H9 (cell line): Measurements from ENCODE around the gene CCDC57. TPM values are rescaled to one million over a fixed set of nuclear protein-coding genes. Genes with fewer than 3 reads are reported as not detected.

Experiments used
- DNase-seq: peaks from one replicate; pipeline ENCODE4 v3.0.0-alpha.2; 2017
- H2AFZ ChIP-seq: one replicate; pipeline ENCODE4 v1.6.1; 2013; ENCODE audit warnings: mild to moderate bottlenecking, low read length, control low read depth, moderate library complexity
- H2AK5ac ChIP-seq: 2 replicates; pipeline ENCODE4 v1.6.1; 2013; ENCODE audit warnings: low read length, control low read depth, mixed read lengths; ENCODE audit not compliant: insufficient read length
- H2BK120ac ChIP-seq: one replicate; pipeline ENCODE4 v1.6.1; 2013; ENCODE audit warnings: low read depth, mild to moderate bottlenecking, low read length, control low read depth, inconsistent platforms; ENCODE audit not compliant: poor library complexity, severe bottlenecking
- H2BK12ac ChIP-seq: 2 replicates; pipeline ENCODE4 v1.6.1; 2013; ENCODE audit warnings: low read length, control low read depth, mixed read lengths, low read depth; ENCODE audit not compliant: insufficient read length
- H2BK15ac ChIP-seq: 2 replicates; pipeline ENCODE4 v1.6.1; 2013; ENCODE audit warnings: low read depth, low read length, control low read depth
- H2BK20ac ChIP-seq: one replicate; pipeline ENCODE4 v1.6.1; 2013; ENCODE audit warnings: low read depth, mild to moderate bottlenecking, low read length, control low read depth, inconsistent platforms; ENCODE audit not compliant: poor library complexity, severe bottlenecking
- H2BK5ac ChIP-seq: 2 replicates; pipeline ENCODE4 v1.6.1; 2013; ENCODE audit warnings: low read length, control low read depth, mixed read lengths; ENCODE audit not compliant: insufficient read length
- H3K14ac ChIP-seq: 2 replicates; pipeline ENCODE4 v1.6.1; 2013; ENCODE audit warnings: low read length, control low read depth; ENCODE audit not compliant: insufficient read depth
- H3K18ac ChIP-seq: 2 replicates; pipeline ENCODE4 v1.6.1; 2013; ENCODE audit warnings: low read depth, mild to moderate bottlenecking, mixed read lengths, low read length, control low read depth; ENCODE audit not compliant: insufficient read length
- H3K23ac ChIP-seq: 2 replicates; pipeline ENCODE4 v1.6.1; 2013; ENCODE audit warnings: low read length, control low read depth, mixed read lengths, low read depth; ENCODE audit not compliant: insufficient read length
- H3K23me2 ChIP-seq: 2 replicates; pipeline ENCODE4 v1.6.1; 2013; ENCODE audit warnings: low read depth, mild to moderate bottlenecking, mixed read lengths, low read length, control low read depth; ENCODE audit not compliant: insufficient read length, poor library complexity, severe bottlenecking
- H3K27ac ChIP-seq: 2 replicates; pipeline ENCODE4 v1.5.1; 2013; ENCODE audit warnings: low read length, control low read depth, mixed read lengths, low read depth; ENCODE audit not compliant: insufficient read length
- H3K27me3 ChIP-seq: 2 replicates; pipeline ENCODE4 v1.6.1; 2013; ENCODE audit warnings: low read length, control low read depth, inconsistent platforms; ENCODE audit not compliant: insufficient read depth
- H3K4ac ChIP-seq: 2 replicates; pipeline ENCODE4 v1.6.1; 2013; ENCODE audit warnings: low read depth, mild to moderate bottlenecking, control low read depth, inconsistent platforms, low read length, moderate library complexity
- H3K4me1 ChIP-seq: 2 replicates; pipeline ENCODE4 v1.6.1; 2013; ENCODE audit warnings: low read length, control low read depth, inconsistent platforms; ENCODE audit not compliant: insufficient read depth
- H3K4me2 ChIP-seq: 2 replicates; pipeline ENCODE4 v1.6.1; 2013; ENCODE audit warnings: low read length, control low read depth, mixed read lengths; ENCODE audit not compliant: insufficient read length, insufficient read depth
- H3K56ac ChIP-seq: 2 replicates; pipeline ENCODE4 v1.6.1; 2013; ENCODE audit warnings: low read depth, mild to moderate bottlenecking, mixed read lengths, low read length, control low read depth; ENCODE audit not compliant: insufficient read length
- H3K79me1 ChIP-seq: 2 replicates; pipeline ENCODE4 v1.6.1; 2013; ENCODE audit warnings: low read depth, mild to moderate bottlenecking, moderate library complexity, low read length, control low read depth, inconsistent platforms; ENCODE audit not compliant: insufficient read depth, poor library complexity, severe bottlenecking
- H3K79me2 ChIP-seq: 2 replicates; pipeline ENCODE4 v1.6.1; 2013; ENCODE audit warnings: low read length, control low read depth, inconsistent platforms; ENCODE audit not compliant: insufficient read depth
- H3K9ac ChIP-seq: 2 replicates; pipeline ENCODE4 v1.6.1; 2013; ENCODE audit warnings: low read length, control low read depth, mixed read lengths; ENCODE audit not compliant: insufficient read length; ENCODE audit errors: extremely low read depth
- H3K9me3 ChIP-seq: one replicate; pipeline ENCODE4 v1.6.1; 2013; ENCODE audit warnings: low read depth, low read length, inconsistent platforms; ENCODE audit not compliant: control insufficient read depth
- H3T11ph ChIP-seq: one replicate; pipeline ENCODE4 v1.6.1; 2013; ENCODE audit warnings: mild to moderate bottlenecking, low read length, control low read depth, inconsistent platforms
- H4K20me1 ChIP-seq: one replicate; pipeline ENCODE4 v1.6.1; 2013; ENCODE audit not compliant: control insufficient read depth, insufficient read length, insufficient read depth
- H4K5ac ChIP-seq: 2 replicates; pipeline ENCODE4 v1.6.1; 2013; ENCODE audit warnings: low read depth, mild to moderate bottlenecking, mixed read lengths, low read length, control low read depth; ENCODE audit not compliant: insufficient read length
- H4K8ac ChIP-seq: replicated peaks from 2 replicates; pipeline ENCODE4 v1.6.1; 2013; ENCODE audit warnings: low read length, control low read depth, mixed read lengths, low read depth; ENCODE audit not compliant: insufficient read length
- H4K91ac ChIP-seq: 2 replicates; pipeline ENCODE4 v1.6.1; 2013; ENCODE audit warnings: low read depth, mild to moderate bottlenecking, moderate library complexity, mixed read lengths, low read length, control low read depth; ENCODE audit not compliant: insufficient read length
- H3K27ac Mint-ChIP-seq, 3 experiments: 2 replicates in 2 of 3; 3 replicates in 1 of 3; pipeline ENCODE4 v1.8.0; 2020 to 2021; ENCODE audit warnings: mixed read lengths in 3 of 3, mild to moderate bottlenecking in 1 of 3, moderate library complexity in 1 of 3
- H3K27me3 Mint-ChIP-seq: 2 replicates; pipeline ENCODE4 v1.8.0; 2021; ENCODE audit warnings: low read depth, mild to moderate bottlenecking, moderate library complexity, mixed read lengths
- H3K36me3 Mint-ChIP-seq, 3 experiments: 2 replicates in 2 of 3; 3 replicates in 1 of 3; pipeline ENCODE4 v1.8.0; 2020 to 2021; ENCODE audit warnings: low read depth in 3 of 3, mixed read lengths in 3 of 3; ENCODE audit not compliant: insufficient read depth in 1 of 3
- H3K4me1 Mint-ChIP-seq, 2 experiments: 2 replicates each; pipeline ENCODE4 v1.8.0; 2020; ENCODE audit warnings: mixed read lengths in 2 of 2
- H3K4me3 Mint-ChIP-seq, 2 experiments: 2 replicates in 1 of 2; 3 replicates in 1 of 2; pipeline ENCODE4 v1.8.0; 2020 to 2021; ENCODE audit warnings: mild to moderate bottlenecking in 2 of 2, mixed read lengths in 2 of 2, moderate library complexity in 1 of 2
- H3K9me3 Mint-ChIP-seq, 2 experiments: 2 replicates in 1 of 2; 3 replicates in 1 of 2; pipeline ENCODE4 v1.8.0; 2020; ENCODE audit warnings: mild to moderate bottlenecking in 2 of 2, mixed read lengths in 2 of 2, moderate library complexity in 1 of 2
- WGBS: extraction: QIAGEN DNeasy Blood & Tissue Kit; methylation state at CpG from one replicate; pipeline ENCODE4 v1.1.7; 2013; ENCODE audit warnings: missing lambda C conversion rate, low lambda C conversion rate, mixed read lengths; ENCODE audit not compliant: insufficient read length; ENCODE audit errors: extremely low coverage; 5-methylcytosine and 5-hydroxymethylcytosine counted together
- total RNA-seq: library from RNA; stranded (reverse); gene quantifications from 2 replicates; pipeline ENCODE4 v1.2.1, GENCODE V29; 2021
- TF ChIP-seq, protein P1 (sequence below): fragments of 200-600 bp; sonication (generic); conservative IDR thresholded peaks from 3 replicates; pipeline ENCODE4 v1.8.0; 2021; ENCODE audit warnings: antibody characterized with exemption, mild to moderate bottlenecking

The CCDC57 gene
- total RNA-seq, 1 experiment from 2014 or later, result 11.0 TPM

DNA sequence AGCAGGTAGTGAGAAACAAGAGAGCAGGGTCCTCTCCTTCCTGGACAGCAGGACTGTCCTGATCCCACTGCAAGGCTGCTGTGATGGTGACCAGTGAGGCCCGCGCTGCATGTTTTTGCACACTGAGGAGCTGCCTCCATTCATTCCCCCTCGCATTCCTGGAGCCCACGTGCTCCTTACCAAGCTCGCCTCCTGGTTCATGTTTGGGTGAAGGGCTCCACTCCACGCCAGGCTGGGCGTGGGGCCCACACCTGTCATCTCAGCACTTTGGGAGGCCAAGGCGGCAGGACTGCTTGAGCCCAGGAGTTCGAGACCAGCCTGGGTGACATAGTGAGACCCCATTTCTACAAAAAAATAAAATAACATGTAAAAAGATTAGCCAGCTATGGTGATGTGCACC is 99.2 kb downstream of the CCDC57 start:
- TF ChIP-seq, protein P1, sequence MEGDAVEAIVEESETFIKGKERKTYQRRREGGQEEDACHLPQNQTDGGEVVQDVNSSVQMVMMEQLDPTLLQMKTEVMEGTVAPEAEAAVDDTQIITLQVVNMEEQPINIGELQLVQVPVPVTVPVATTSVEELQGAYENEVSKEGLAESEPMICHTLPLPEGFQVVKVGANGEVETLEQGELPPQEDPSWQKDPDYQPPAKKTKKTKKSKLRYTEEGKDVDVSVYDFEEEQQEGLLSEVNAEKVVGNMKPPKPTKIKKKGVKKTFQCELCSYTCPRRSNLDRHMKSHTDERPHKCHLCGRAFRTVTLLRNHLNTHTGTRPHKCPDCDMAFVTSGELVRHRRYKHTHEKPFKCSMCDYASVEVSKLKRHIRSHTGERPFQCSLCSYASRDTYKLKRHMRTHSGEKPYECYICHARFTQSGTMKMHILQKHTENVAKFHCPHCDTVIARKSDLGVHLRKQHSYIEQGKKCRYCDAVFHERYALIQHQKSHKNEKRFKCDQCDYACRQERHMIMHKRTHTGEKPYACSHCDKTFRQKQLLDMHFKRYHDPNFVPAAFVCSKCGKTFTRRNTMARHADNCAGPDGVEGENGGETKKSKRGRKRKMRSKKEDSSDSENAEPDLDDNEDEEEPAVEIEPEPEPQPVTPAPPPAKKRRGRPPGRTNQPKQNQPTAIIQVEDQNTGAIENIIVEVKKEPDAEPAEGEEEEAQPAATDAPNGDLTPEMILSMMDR, result no peak
- H3K4me2 ChIP-seq, result no peak overlapping the region
- no peak overlapping the region for H3K23ac ChIP-seq
- H3K4me1 ChIP-seq, result no peaks in the 10 kb centered on the region
- H3K4ac ChIP-seq, result no peak overlapping the region
- H3K9ac ChIP-seq, result no peak overlapping the region
- H4K91ac ChIP-seq, result no peak overlapping the region
- no peaks in the 10 kb centered on the region for H3K79me1 ChIP-seq
- H2BK12ac ChIP-seq, result no peak overlapping the region
- DNase-seq, result no peak
- no peak overlapping the region for H4K5ac ChIP-seq
- Mint-ChIP-seq H3K27ac (no peak overlapping the region; a peak in 1 of 7 replicates), H3K36me3 (peaks cover 2 to 7% (median 2%) of the 10 kb centered on the region in 3 experiments; a peak in 5 of 7 replicates), H3K4me3 (no peak overlapping the region), H3K4me1 (peaks cover 12 to 27% of the 10 kb centered on the region in 2 experiments), H3K9me3 (peaks cover 0 to 9% of the 10 kb centered on the region in 2 experiments; a peak in 2 of 5 replicates), H3K27me3 (peaks cover 72% of the 10 kb centered on the region)
- no peaks in the 10 kb centered on the region for H3K79me2 ChIP-seq
- no peaks in the 10 kb centered on the region for H3K27me3 ChIP-seq
- H3K27ac ChIP-seq, result no peak overlapping the region
- H3T11ph ChIP-seq, result no peak overlapping the region
- no peak overlapping the region for H2BK20ac ChIP-seq
- H3K9me3 ChIP-seq, result no peaks in the 10 kb centered on the region
- H3K23me2 ChIP-seq, result no peaks in the 10 kb centered on the region
- peaks cover 3% of the 10 kb centered on the region for H4K20me1 ChIP-seq
- H2BK120ac ChIP-seq, result no peak overlapping the region
- WGBS, result no CpG with 5 or more reads among the region's 9 CpGs
- H3K14ac ChIP-seq, result no peak overlapping the region
- no peak overlapping the region for H2AK5ac ChIP-seq
- H3K56ac ChIP-seq, result no peak overlapping the region
- no peak overlapping the region for H2BK15ac ChIP-seq
- H2BK5ac ChIP-seq, result no peak overlapping the region
- H4K8ac ChIP-seq, result no peak overlapping the region
- H2AFZ ChIP-seq, result no peak overlapping the region
- H3K18ac ChIP-seq, result no peak overlapping the region
